Immature natural killer cell (primary cell): ENCODE measurements around the gene QRICH2. TPM values are rescaled to one million over a fixed set of nuclear protein-coding genes. Genes with fewer than 3 reads are reported as not detected.
"Not testable (repeated sequence)": the region's sequence is repeated elsewhere in the genome, so short reads cannot be mapped to it uniquely, and the experiment has no call there.

ENCODE experiments used
- DNase-seq, 3 donors: peaks; one replicate each; pipeline ENCODE4 v3.0.0; 2022; ENCODE audit warnings: mixed read lengths in 1 of 3
- H3K27ac Mint-ChIP-seq, 6 donors: one replicate each; pipeline ENCODE4 v1.8.0; 2020; ENCODE audit warnings: mixed read lengths in 6 of 6, mild to moderate bottlenecking in 5 of 6, inconsistent platforms in 4 of 6, moderate library complexity in 3 of 6
- H3K27me3 Mint-ChIP-seq, 3 donors: one replicate each; pipeline ENCODE4 v1.8.0; 2020 to 2021; ENCODE audit warnings: low read depth in 3 of 3, mild to moderate bottlenecking in 3 of 3, mixed read lengths in 3 of 3, moderate library complexity in 3 of 3, inconsistent platforms in 1 of 3
- H3K36me3 Mint-ChIP-seq, 3 donors: one replicate each; pipeline ENCODE4 v1.8.0; 2020; ENCODE audit warnings: mixed read lengths in 3 of 3, inconsistent platforms in 2 of 3, mild to moderate bottlenecking in 2 of 3
- H3K4me1 Mint-ChIP-seq, 2 donors: one replicate each; pipeline ENCODE4 v1.8.0; 2020; ENCODE audit warnings: inconsistent platforms in 2 of 2, mild to moderate bottlenecking in 2 of 2, mixed read lengths in 2 of 2, moderate library complexity in 1 of 2
- H3K4me3 Mint-ChIP-seq, 5 donors: one replicate each; pipeline ENCODE4 v1.8.0; 2020; ENCODE audit warnings: mild to moderate bottlenecking in 5 of 5, mixed read lengths in 5 of 5, inconsistent platforms in 3 of 5, moderate library complexity in 3 of 5
- H3K9me3 Mint-ChIP-seq, 6 donors: one replicate each; pipeline ENCODE4 v1.8.0; 2020; ENCODE audit warnings: mild to moderate bottlenecking in 6 of 6, mixed read lengths in 6 of 6, inconsistent platforms in 4 of 6, moderate library complexity in 3 of 6
- polyA plus RNA-seq, 3 donors: library from polyadenylated mRNA; unstranded; fragments of 300-500 nt; fragmentation: Illumina TruSeq; gene quantifications; one replicate each; pipeline ENCODE4 v1.2.3, GENCODE V29; 2021

Gene QRICH2
- polyA plus RNA-seq, 3 donors from 2014 or later = 0.28 TPM; not detected in 2

DNA sequence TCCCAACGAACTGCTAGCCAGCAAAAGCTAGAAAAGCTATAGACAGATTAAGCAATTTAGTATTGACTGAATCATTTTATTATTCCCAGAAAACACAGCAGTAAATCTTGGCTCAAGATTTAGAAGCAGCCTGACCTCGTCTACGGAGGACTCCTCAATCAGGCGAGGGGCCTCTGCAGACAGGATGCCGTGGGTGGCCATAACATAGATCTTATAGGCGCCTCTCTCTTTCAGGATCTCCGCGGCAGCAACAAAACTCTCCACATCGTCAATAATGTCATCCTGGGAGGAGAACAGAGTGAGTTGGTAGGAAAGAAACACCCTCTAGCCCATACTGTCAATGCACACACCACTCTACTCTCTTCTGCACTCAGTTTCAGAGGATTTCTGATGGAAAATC, 4.7 kb upstream of the QRICH2 start:
- no peak overlapping the region for H3K4me3 Mint-ChIP-seq
- H3K27me3 Mint-ChIP-seq = peaks cover 0 to 2% (median 0%) of the 10 kb centered on the region in 3 donors
- H3K9me3 Mint-ChIP-seq = no peaks in the 10 kb centered on the region
- no peaks in the 10 kb centered on the region for H3K4me1 Mint-ChIP-seq
- DNase-seq = no peak
- H3K27ac Mint-ChIP-seq = no peak overlapping the region
- peaks cover 7 to 35% (median 11%) of the 10 kb centered on the region in 3 donors for H3K36me3 Mint-ChIP-seq

DNA sequence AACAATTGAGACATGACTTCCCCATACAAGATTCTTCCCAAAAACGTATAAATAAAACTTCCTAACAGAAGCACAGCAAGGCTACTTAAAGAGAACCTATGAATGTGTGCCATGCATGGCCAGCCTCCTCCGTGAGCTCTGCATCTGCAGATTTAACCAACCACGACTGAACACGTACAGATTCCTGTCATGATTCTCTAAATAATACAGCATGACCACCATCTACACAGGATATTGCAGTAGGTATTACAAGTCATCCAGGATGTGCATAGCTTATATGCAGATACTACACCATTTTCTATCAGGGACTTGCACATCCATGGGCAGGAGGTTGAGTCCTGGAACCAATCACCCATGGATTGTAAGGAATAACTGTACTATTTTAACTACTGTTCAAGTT, 1.4 kb upstream of the QRICH2 start:
- no peaks in the 10 kb centered on the region for H3K4me1 Mint-ChIP-seq
- H3K27ac Mint-ChIP-seq = no peak overlapping the region
- peaks cover 1 to 2% (median 2%) of the 10 kb centered on the region in 3 donors for H3K27me3 Mint-ChIP-seq
- no peak for DNase-seq
- H3K36me3 Mint-ChIP-seq = peaks cover 7 to 20% (median 8%) of the 10 kb centered on the region in 3 donors
- no peaks in the 10 kb centered on the region for H3K9me3 Mint-ChIP-seq
- H3K4me3 Mint-ChIP-seq = no peak overlapping the region

- Mint-ChIP-seq H3K4me1 (no peaks in the 10 kb centered on the region), H3K4me3 (no peak overlapping the region), H3K36me3 (peaks cover 0 to 12% (median 3%) of the 10 kb centered on the region in 3 donors), H3K9me3 (no peaks in the 10 kb centered on the region), H3K27ac (no peak overlapping the region), H3K27me3 (peaks cover 1 to 2% (median 2%) of the 10 kb centered on the region in 3 donors)
- no peak for DNase-seq
Observed at GRCh38 chr17:76307299-76307965, 644 bp downstream of the QRICH2 start.

- not testable (repeated sequence) for H3K4me1 Mint-ChIP-seq, H3K27ac Mint-ChIP-seq, H3K4me3 Mint-ChIP-seq
Observed at GRCh38 chr17:76305135-76305454, 3.0 kb downstream of the QRICH2 start.

GRCh38 chr17:76304226-76305134, 3.6 kb downstream of the QRICH2 start:
- Mint-ChIP-seq H3K27me3 (peaks cover 1 to 2% (median 2%) of the 10 kb centered on the region in 3 donors), H3K36me3 (peaks cover 0 to 3% (median 3%) of the 10 kb centered on the region in 3 donors), H3K4me3 (no peak overlapping the region), H3K4me1 (no peaks in the 10 kb centered on the region), H3K9me3 (no peaks in the 10 kb centered on the region), H3K27ac (no peak overlapping the region)
- no peak for DNase-seq

More at GRCh38 chr17:76305135-76305454, 3.0 kb downstream of the QRICH2 start:
- H3K36me3 Mint-ChIP-seq, H3K9me3 Mint-ChIP-seq, DNase-seq, H3K27me3 Mint-ChIP-seq: not testable (repeated sequence)

DNA sequence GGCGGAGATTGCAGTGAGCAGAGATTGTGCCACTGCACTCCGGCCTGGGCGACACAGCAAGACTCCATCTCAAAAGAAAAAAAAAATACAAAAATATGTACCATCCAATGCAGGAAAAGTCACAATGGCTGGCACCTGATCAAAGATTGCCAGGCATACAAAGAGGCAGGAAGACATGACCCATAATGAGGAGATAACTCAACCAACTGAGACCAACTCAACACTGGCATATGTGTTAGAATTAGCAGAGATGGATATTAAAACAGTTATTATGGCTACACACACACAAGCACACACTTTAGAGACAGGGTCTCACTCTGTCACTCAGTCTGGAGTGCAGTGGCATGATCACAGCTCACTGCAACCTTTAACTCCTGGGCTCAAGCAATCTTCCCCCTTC, 10.6 kb downstream of the QRICH2 start:
- DNase-seq = no peak
- no peak overlapping the region for H3K4me3 Mint-ChIP-seq
- H3K4me1 Mint-ChIP-seq = no peaks in the 10 kb centered on the region
- H3K9me3 Mint-ChIP-seq = no peaks in the 10 kb centered on the region
- H3K27me3 Mint-ChIP-seq = peaks cover 0 to 1% (median 1%) of the 10 kb centered on the region in 3 donors
- H3K27ac Mint-ChIP-seq = no peak overlapping the region
- H3K36me3 Mint-ChIP-seq = peaks cover 0 to 5% (median 0%) of the 10 kb centered on the region in 3 donors

GRCh38 chr17:76296889-76297288, 11.2 kb downstream of the QRICH2 start:
- H3K27me3 Mint-ChIP-seq = peaks cover 0 to 1% (median 1%) of the 10 kb centered on the region in 3 donors
- peaks cover 0 to 5% (median 0%) of the 10 kb centered on the region in 3 donors for H3K36me3 Mint-ChIP-seq
- H3K4me1 Mint-ChIP-seq = no peaks in the 10 kb centered on the region
- peak overlapping the region in 1 of 6 donors; percentile 14 for H3K27ac Mint-ChIP-seq
- no peak overlapping the region for H3K4me3 Mint-ChIP-seq
- no peak for DNase-seq
- H3K9me3 Mint-ChIP-seq = no peaks in the 10 kb centered on the region

- DNase-seq = no peak
- Mint-ChIP-seq H3K4me1 (no peaks in the 10 kb centered on the region), H3K4me3 (no peak overlapping the region), H3K9me3 (no peaks in the 10 kb centered on the region), H3K27me3 (peaks cover 0 to 1% (median 1%) of the 10 kb centered on the region in 3 donors), H3K36me3 (peaks cover 0 to 5% (median 0%) of the 10 kb centered on the region in 3 donors), H3K27ac (peak overlapping the region in 1 of 6 donors; percentile 35)
Observed at GRCh38 chr17:76296186-76296585, 11.9 kb downstream of the QRICH2 start.

DNA sequence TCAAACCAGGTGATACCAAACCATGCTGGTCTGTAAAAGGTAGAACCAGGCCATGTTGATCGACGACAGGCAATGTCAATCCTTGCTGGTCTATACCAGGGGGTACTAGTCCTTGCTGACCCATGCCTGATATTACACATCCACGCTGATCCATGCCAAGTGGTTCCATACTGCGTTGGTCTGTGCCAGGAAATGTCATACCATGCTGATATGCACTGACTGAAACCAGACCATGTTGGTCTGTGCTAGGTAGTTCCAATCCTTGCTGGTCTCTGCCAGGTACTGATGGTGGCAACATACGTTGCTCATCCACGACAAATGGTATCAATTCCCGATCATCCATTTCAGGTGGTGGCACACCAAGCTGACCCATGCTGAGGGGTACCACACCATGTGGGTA, 15.0 kb downstream of the QRICH2 start:
- no peak overlapping the region for H3K4me3 Mint-ChIP-seq
- H3K27ac Mint-ChIP-seq = no peak overlapping the region
- DNase-seq = no peak
- no peaks in the 10 kb centered on the region for H3K4me1 Mint-ChIP-seq
- peaks cover 0 to 5% (median 3%) of the 10 kb centered on the region in 3 donors for H3K36me3 Mint-ChIP-seq
- peaks cover 0 to 2% (median 0%) of the 10 kb centered on the region in 3 donors for H3K27me3 Mint-ChIP-seq
- H3K9me3 Mint-ChIP-seq = no peaks in the 10 kb centered on the region

GRCh38 chr17:76292567-76292966, 15.5 kb downstream of the QRICH2 start:
- no peak overlapping the region for H3K4me3 Mint-ChIP-seq
- no peaks in the 10 kb centered on the region for H3K4me1 Mint-ChIP-seq
- no peaks in the 10 kb centered on the region for H3K9me3 Mint-ChIP-seq
- H3K27ac Mint-ChIP-seq = no peak overlapping the region
- peaks cover 0 to 2% (median 0%) of the 10 kb centered on the region in 3 donors for H3K27me3 Mint-ChIP-seq
- H3K36me3 Mint-ChIP-seq = peaks cover 0 to 5% (median 3%) of the 10 kb centered on the region in 3 donors
- no peak for DNase-seq

GRCh38 chr17:76281573-76282371, 26.3 kb downstream of the QRICH2 start:
- peaks cover 0 to 1% (median 0%) of the 10 kb centered on the region in 3 donors for H3K27me3 Mint-ChIP-seq
- no peaks in the 10 kb centered on the region for H3K9me3 Mint-ChIP-seq
- no peaks in the 10 kb centered on the region for H3K36me3 Mint-ChIP-seq
- no peak for DNase-seq
- H3K4me1 Mint-ChIP-seq = no peaks in the 10 kb centered on the region
- H3K4me3 Mint-ChIP-seq = no peak overlapping the region
- H3K27ac Mint-ChIP-seq = no peak overlapping the region

- DNase-seq = no peak
- Mint-ChIP-seq H3K36me3 (no peaks in the 10 kb centered on the region), H3K27me3 (peaks cover 0 to 1% (median 0%) of the 10 kb centered on the region in 3 donors), H3K27ac (no peak overlapping the region), H3K4me1 (no peaks in the 10 kb centered on the region), H3K4me3 (no peak overlapping the region), H3K9me3 (no peaks in the 10 kb centered on the region)
Observed at GRCh38 chr17:76280650-76281049, 27.4 kb downstream of the QRICH2 start.

DNA sequence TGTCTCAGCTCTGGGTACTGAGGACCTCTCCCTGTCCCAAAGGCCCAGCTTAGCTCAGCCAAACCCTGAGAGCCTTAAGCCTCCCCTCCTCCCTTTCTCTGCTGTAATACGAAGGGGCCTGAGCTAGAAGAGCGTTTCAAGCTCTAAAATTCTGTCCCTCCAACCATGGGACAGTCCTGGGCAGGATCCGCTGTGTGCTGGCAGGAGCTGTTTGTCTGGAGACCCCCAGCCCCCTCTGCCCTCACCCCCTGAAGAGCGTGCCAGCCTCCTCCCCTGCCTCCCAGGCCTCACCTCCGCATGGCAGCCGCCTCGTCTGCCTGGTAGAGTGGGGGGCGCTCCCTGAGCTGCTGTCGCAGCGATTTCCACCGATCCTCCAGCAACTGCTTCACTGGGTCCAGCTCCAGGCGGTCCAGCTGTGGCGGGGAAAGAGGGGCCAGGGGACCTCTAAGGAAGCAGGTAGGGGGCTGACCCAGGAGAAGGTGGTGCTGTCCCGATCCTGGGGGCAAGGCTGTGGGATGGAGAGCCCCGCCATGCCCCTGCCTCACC, 28.3 kb downstream of the QRICH2 start:
- H3K27ac Mint-ChIP-seq = no peak overlapping the region
- H3K27me3 Mint-ChIP-seq = peaks cover 0 to 1% (median 0%) of the 10 kb centered on the region in 3 donors
- H3K36me3 Mint-ChIP-seq = no peaks in the 10 kb centered on the region
- no peaks in the 10 kb centered on the region for H3K9me3 Mint-ChIP-seq
- no peak for DNase-seq
- H3K4me1 Mint-ChIP-seq = no peaks in the 10 kb centered on the region
- no peak overlapping the region for H3K4me3 Mint-ChIP-seq
